Fibroblast of skin of abdomen (primary cell): ENCODE measurements around the gene DEPP1.

Experiments used
- DNase-seq: peaks from one replicate; pipeline ENCODE4 v3.0.0-alpha.2; 2013

DEPP1 gene

GRCh38 chr10:44993226-44993921, 14.8 kb upstream of the DEPP1 start:
- no peak for DNase-seq

- no peak for DNase-seq
These were observed 14.2 kb upstream of the DEPP1 start for GRCh38 chr10:44992732-44993225.

GRCh38 chr10:44992070-44992731, 13.6 kb upstream of the DEPP1 start:
- DNase-seq, result no peak

- no peak for DNase-seq
These were observed 13.0 kb upstream of the DEPP1 start for GRCh38 chr10:44991571-44991970.

GRCh38 chr10:44990965-44991364, 12.4 kb upstream of the DEPP1 start:
- no peak for DNase-seq

- DNase-seq, result peak; percentile 19
These were observed 11.7 kb upstream of the DEPP1 start for GRCh38 chr10:44990302-44990655.

- DNase-seq, result no peak
These were observed 11.1 kb upstream of the DEPP1 start for GRCh38 chr10:44989597-44990301.

GRCh38 chr10:44988957-44989585, 10.5 kb upstream of the DEPP1 start:
- DNase-seq, result no peak

- DNase-seq, result no peak
These were observed 8.1 kb upstream of the DEPP1 start for GRCh38 chr10:44986670-44987069.

GRCh38 chr10:44986179-44986578, 7.6 kb upstream of the DEPP1 start:
- no peak for DNase-seq

- DNase-seq, result no peak
These were observed 6.6 kb upstream of the DEPP1 start for GRCh38 chr10:44985175-44985681.

GRCh38 chr10:44984671-44985101, 6.1 kb upstream of the DEPP1 start:
- no peak for DNase-seq

- DNase-seq, result no peak
These were observed 5.3 kb upstream of the DEPP1 start for GRCh38 chr10:44983895-44984278.

GRCh38 chr10:44983066-44983894, 4.7 kb upstream of the DEPP1 start:
- no peak for DNase-seq

- DNase-seq, result no peak
These were observed 3.9 kb upstream of the DEPP1 start for GRCh38 chr10:44982496-44982895.

- no peak for DNase-seq
These were observed 3.5 kb upstream of the DEPP1 start for GRCh38 chr10:44982114-44982460.

GRCh38 chr10:44981172-44982113, 2.8 kb upstream of the DEPP1 start:
- peak; percentile 84 for DNase-seq

- DNase-seq, result no peak
These were observed 1.9 kb upstream of the DEPP1 start for GRCh38 chr10:44980309-44981171.

- DNase-seq, result no peak
These were observed 927 bp upstream of the DEPP1 start for GRCh38 chr10:44979281-44980191.
